ENCODE results near the gene GABARAP.

DNA sequence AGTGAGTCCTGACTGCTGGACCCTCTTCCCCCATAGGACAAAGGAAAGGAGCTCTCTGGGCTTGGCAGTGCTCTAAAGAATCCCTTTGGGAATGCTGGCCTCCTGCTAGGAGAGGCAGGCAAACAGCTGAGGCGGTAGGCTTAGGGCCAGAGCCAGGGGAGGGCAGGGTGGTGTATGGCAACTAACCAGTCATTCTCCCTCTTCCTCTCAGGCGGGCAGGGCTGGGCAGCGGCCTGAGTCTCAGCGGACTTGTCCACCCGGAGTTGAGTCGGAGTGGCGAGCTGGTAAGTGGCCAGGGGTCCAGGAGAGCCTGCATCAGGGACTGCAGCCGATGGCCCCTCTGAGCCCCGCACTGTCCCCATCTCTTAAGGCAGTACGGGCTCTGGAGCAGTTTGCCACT is 18.1 kb downstream of the GABARAP start:
- no peak for TF ChIP-seq EZH2 (IDR thresholded peaks at IDR 0.05; ENCODE audit: low read length, missing control alignments)
- TF ChIP-seq, protein P1, sequence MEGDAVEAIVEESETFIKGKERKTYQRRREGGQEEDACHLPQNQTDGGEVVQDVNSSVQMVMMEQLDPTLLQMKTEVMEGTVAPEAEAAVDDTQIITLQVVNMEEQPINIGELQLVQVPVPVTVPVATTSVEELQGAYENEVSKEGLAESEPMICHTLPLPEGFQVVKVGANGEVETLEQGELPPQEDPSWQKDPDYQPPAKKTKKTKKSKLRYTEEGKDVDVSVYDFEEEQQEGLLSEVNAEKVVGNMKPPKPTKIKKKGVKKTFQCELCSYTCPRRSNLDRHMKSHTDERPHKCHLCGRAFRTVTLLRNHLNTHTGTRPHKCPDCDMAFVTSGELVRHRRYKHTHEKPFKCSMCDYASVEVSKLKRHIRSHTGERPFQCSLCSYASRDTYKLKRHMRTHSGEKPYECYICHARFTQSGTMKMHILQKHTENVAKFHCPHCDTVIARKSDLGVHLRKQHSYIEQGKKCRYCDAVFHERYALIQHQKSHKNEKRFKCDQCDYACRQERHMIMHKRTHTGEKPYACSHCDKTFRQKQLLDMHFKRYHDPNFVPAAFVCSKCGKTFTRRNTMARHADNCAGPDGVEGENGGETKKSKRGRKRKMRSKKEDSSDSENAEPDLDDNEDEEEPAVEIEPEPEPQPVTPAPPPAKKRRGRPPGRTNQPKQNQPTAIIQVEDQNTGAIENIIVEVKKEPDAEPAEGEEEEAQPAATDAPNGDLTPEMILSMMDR (conservative IDR thresholded peaks at IDR 0.05 in 1 of 2, IDR thresholded peaks at IDR 0.05 in 1 of 2; ENCODE audit: low read depth in 1 of 2, low read length in 2 of 2) = no peak

All from fibroblast of lung (primary cell).